Non-pigmented ciliary epithelial cell (primary cell): ENCODE results near the gene UQCC2.

Source experiments
- DNase-seq: peaks from one replicate; pipeline ENCODE4 v3.0.0-alpha.2; 2010; ENCODE audit warnings: low read depth

The UQCC2 gene

DNA sequence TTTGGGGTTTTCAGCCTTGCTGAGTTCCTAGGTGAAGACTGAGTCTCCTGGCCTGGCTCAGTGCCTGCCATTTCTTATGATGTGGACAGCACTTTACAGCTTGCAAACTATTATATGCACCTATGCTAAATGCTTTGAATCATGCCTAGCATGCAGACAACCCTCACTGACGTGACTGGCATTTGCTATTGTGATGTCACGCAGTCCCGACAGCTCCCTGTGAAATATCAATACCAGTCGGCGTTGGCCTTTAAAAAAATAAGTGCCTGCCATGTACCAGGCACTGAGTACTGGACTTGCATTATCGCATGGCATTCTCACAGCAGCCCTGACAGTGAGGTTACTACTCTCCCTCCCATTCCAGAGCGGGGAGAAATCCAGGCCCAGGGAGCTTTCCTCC is 35.5 kb downstream of the UQCC2 start:
- no peak for DNase-seq

DNA sequence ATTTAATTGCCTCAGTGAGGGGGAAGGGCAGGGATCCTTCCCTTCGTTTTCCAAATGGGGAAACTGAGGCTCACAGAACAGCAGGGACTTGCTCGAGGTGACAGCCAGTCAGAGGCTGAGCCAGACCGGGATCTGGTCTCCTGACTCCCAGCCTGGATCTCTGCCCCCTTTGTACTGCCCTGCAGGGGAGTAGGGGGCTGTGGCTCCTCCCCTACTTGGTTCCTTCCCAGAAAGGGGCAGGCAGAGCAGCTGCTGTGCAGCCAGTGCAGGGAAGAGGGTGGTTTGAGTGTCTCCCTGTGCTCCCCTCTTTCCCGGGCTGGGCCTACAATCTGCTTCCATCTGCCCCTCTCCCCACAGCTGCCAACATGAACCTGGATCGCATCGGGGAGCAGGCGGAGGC is 37.6 kb downstream of the UQCC2 start:
- DNase-seq = no peak

DNA sequence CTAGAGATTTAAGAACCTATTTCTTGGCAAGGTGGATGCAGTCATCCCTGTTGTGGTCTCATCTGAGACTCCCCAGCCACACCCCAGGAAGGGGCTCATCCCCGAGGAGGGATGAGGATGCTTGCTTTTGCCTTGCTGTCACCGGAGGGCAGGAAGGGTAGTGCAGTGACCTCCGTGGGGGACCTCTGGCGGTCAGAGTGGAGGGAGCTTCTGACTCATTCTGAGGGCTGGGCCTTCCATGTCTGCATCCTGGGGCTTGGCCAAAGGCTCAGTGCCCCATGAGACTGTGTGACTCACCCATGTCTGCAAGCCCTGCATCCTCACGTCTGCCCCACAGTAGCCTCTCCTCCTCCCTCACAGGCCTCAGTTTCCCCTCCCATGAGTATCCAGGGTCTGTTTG is 38.7 kb downstream of the UQCC2 start:
- peak; percentile 26 for DNase-seq

DNA sequence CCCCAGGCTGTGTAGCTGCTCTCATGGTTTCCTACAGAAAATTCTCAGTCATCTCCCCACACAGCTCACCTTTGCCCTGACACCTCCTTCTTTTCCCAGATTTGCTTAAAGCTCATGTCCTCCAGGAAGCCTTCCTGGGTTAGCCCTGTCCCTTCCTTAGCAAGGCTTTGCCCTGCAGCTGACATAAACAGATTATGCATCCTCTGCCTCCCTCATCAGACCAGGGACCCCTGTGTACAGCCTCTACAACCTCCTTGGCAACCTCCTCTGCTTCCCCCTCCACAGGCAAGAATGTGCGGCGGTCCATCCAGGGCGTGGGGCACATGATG is 39.8 kb downstream of the UQCC2 start:
- no peak for DNase-seq

DNA sequence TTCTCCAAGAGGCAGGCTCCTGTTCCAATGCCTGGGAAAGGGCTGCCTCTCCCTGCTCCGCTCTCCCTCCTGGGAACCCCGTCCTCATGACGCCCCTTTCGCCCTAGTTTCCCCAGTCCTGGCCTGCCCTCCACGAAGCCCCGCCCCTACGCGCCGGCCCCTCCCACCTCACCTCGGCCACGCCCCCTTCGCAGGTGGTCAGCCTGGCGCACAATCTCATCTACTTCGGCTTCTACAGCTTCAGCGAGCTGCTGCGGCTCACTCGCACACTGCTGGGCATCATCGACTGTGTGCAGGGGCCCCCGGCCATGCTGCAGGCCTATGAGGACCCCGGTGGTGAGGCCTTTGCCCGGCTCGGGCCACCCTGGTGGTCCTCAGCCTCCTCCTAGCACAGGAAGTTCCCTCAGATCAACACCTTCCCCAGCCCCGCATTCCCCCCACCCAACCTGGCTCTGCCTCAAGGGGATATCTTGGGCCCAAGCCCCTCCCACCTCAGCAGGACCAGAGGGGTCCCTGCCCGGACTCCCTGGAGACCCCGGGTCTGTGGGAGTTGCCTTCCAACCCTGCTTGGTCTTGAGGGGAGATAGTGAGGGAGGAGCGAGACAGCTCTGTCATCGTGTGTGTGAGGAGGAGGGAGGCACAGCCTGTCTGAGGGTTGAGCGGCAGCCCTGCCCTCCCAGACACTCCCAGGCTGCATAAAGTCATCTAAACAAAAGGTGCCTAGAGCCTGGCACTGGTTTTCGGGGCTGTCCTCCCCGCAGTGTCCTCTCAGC is 40.3 kb downstream of the UQCC2 start:
- no peak for DNase-seq

DNA sequence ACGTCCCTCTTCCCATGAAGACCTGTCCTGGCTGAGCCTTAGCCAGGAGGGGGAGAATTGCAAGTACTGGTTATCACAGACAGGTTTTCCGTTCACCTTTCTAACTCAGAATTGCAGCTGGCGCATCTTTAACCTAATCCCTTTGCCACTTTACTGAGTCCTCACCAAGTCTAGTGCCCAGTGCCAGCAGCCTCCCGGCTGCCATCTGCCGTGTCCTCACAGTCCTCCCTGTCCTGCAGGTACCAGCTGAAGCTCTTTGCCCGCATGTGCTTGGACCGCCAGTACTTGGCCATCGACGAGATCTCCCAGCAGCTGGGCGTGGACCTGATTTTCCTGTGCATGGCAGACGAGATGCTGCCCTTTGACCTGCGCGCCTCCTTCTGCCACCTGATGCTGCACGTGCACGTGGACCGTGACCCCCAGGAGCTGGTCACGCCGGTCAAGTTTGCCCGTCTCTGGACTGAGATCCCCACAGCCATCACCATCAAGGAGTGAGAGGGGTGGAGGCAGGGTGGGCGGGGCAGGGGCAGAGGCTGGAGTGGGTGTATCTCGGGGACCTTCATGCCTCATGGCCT is 41.3 kb downstream of the UQCC2 start:
- DNase-seq = no peak

DNA sequence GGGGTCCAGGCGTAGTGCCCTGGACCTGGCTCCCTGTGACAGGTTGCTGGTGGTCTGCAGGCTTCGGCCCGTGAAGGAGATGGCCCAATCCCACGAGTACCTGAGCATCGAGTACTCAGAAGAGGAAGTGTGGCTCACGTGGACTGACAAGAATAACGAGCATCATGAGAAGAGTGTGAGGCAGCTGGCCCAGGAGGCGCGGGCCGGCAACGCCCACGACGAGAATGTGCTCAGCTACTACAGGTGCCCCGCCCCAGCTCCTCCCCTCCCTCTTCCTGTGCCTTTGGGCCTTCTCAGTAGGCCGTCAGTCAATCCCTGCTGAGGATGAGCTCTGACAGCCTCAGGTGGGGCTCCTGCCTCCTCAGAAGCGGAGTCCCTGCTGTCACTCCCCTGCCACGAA is 42.6 kb downstream of the UQCC2 start:
- no peak for DNase-seq

DNA sequence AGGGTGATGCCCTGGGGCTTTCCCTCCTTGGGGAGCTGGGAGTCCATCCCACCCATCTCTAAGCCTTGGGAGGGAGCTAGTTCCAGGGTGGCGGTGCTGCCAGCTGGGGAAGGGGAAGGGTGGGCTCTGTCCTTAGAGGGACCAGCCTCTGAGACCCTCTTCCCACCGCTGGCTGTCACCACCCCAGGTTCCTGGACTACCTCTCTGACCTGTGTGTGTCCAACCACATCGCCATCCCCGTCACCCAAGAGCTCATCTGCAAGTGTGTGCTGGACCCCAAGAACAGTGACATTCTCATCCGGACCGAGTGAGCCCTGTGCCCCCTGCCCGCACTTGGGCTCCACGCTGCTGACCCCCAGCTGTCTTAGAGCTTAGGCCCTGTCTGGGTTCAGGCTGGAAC is 43.2 kb downstream of the UQCC2 start:
- DNase-seq = no peak

DNA sequence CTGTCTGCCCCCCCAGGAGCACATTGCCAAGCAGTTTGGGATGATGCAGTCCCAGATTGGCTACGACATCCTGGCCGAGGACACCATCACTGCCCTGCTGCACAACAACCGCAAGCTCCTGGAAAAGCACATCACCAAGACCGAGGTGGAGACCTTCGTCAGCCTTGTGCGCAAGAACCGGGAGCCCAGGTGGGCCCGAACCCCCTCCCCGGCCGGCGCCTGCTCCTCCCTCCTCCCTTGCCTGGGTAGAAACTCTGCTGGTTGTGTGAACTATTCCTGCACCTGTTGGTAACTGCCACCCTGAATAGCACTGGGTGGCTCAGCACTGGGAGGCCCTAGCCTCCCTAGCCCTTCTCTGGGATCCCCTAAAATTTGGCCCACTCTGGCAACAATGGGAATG is 43.7 kb downstream of the UQCC2 start:
- no peak for DNase-seq

DNA sequence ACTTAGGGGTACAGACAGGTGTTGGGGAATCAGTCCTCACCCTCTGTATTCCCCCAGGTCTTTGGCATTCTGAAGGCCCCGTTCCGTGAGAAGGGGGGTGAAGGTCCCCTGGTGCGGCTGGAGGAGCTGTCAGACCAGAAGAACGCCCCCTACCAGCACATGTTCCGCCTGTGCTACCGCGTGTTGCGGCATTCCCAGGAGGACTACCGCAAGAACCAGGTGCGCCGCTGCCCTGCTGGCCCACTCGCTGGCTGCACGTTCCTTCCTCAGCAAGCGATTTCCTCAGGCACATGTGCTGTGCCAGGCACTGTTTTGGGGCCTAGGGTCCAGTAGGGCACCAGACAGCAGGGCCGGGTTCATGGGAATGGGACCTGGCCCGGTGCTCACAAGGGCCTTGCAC is 44.4 kb downstream of the UQCC2 start:
- DNase-seq = no peak

DNA sequence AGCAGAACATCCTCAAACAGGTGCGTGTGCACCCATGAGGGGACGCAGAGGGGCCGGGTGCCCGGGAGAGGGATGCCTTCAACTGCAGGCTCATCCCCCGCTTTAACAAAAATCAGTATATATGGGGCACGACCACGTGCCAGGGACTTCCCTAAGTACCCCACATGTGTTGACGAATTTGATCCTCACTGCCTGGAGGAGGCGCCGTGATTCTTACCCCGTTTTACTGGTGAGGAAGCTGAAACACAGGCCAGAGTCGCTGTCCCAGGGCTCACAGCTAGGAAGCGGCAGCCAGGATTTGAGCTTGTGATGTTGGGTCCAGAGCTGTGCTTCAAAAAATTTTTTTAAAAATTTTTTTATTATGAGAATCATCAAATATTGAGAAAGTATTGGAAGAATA is 45.5 kb downstream of the UQCC2 start:
- DNase-seq = no peak

DNA sequence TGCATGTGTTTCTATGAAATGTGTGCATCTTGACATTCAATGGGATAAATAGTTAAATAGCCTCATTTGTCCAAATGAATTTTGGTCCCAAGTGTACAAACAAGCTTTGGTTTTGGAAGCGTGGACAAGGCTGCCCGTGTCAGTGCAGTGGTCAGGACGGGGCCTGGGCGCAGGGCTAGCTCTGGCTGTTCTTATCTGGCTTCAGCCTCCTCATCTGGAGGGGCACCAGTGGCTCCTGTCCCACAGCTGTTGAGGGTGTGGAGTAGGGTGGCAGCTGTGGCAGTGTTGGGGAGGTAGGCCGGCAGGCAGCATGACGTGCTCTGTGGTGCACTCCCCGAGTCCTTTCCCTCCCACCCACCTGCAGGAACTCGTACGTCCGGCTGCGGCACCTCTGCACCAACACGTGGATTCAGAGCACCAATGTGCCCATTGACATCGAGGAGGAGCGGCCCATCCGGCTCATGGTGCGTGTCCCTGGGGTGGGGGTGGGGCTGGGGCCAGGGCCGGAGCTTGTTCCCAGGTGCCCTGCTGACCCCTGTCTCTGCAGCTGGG is 46.9 kb downstream of the UQCC2 start:
- no peak for DNase-seq

DNA sequence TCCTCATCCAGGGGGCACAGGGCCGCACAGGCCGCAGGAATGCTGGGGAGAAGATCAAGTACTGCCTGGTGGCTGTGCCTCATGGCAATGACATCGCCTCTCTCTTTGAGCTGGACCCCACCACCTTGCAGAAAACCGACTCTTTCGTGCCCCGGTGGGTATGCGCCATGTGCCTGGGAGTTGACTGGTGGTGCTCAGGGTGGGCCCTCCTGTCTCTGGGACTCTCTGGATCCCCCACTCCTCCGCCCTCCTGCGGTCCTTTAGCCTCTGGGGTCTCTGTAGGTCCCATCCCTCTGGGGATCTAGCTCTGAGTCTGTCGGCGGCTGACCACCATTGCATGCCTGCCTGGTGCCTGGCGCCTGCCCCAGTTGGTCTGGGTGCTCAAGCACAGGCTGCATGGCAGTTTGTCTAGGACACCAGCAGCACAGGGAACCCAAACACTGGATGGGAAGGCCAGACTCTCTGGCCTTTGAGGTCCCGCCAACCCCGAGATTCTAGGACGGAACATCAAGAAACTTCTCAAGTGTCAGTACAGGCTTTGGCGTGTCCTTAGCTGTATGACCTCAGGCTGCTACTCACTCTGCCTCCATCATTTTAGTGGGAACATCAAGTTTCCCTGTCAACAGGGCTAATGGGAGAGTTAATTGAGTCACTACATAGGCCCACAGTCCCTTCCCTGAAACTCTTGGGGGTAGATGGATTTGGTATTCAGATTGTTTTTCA is 47.6 kb downstream of the UQCC2 start:
- no peak for DNase-seq

DNA sequence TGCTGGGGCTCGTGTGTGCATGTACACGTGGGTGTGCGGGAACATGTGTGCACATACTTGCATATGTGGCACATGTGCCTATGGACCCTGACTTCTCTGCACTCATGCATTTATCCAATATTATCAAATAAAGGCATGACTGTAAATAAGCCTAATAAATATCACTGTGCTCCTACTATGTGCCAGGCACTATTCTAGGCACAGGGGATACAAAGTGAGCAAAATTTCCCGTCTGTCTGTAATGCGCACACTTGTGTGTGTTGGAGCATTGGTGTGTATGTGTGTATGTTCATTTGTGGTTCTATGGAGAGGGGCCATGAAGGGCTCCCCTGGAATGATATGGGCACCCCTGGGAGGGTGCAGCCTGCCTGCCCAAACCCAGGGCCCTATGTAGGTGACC is 48.5 kb downstream of the UQCC2 start:
- no peak for DNase-seq

DNA sequence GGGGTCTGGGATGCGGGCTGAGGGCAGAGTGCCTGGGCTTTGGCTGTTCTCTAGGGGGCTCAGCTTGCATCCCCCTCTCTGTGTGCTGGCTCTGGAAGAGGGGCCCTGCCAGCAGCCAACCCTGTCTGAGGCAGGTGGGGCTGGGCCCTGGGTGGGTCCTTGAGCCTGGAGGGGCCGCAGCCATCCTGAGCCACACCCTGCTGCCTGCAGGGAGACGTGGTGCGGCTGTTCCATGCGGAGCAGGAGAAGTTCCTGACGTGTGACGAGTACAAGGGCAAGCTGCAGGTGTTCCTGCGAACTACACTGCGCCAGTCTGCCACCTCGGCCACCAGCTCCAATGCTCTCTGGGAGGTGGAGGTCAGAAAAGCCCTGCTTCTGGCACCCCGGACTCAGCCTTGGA is 49.2 kb downstream of the UQCC2 start:
- no peak for DNase-seq

DNA sequence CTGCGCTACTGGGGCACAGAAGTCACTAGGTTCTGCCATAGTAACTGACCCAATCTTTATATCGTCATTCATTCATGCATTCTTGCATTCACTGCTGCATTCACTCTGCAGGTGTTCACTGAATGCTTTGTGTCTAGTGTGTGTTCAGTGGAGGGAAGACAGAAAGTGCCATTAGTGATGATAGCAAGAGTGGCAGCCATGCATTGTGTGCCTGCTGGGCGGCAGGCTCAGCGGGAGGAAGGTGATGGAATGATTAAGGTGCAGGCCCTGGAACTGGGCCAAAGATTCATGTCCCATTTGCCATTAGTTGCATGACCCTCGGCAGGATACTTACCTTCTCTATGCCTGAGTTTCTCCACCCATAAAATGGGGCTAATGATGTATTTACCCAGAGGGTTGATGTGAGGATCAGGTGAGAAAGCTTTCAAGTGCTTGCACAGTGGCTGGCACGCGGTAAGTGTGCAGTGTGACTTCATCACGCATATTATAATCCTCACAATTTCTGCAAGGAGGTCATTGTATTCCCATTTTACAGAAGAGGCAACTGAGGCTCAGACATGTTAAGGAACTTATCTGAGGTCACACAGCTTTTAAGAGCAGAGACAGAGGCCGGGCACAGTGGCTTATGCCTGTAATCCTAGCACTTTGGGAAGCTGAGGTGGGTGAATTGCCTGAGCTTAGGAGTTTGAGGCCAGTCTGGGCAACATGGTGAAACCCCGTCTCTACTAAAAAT is 50.2 kb downstream of the UQCC2 start:
- no peak for DNase-seq

DNA sequence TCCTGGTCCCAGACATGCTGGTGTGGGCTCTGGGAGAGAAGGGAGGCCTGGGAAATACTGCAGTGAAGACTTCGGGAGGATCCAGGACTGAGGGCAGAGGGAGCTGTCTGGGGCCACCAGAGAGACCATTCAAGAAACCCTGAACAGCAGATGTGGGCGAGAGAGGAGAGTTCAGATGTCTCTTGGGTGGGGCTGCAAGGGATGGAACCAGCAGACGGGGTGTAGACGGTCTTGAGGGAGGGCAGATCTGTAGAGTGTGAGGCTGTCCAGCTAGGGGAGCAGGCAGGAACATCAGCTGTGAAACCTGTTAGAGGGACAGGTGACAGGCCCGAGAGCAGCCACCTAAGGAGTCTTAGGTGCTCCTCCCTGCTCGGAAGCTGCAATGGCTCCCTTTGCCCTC is 51.5 kb downstream of the UQCC2 start:
- no peak for DNase-seq

DNA sequence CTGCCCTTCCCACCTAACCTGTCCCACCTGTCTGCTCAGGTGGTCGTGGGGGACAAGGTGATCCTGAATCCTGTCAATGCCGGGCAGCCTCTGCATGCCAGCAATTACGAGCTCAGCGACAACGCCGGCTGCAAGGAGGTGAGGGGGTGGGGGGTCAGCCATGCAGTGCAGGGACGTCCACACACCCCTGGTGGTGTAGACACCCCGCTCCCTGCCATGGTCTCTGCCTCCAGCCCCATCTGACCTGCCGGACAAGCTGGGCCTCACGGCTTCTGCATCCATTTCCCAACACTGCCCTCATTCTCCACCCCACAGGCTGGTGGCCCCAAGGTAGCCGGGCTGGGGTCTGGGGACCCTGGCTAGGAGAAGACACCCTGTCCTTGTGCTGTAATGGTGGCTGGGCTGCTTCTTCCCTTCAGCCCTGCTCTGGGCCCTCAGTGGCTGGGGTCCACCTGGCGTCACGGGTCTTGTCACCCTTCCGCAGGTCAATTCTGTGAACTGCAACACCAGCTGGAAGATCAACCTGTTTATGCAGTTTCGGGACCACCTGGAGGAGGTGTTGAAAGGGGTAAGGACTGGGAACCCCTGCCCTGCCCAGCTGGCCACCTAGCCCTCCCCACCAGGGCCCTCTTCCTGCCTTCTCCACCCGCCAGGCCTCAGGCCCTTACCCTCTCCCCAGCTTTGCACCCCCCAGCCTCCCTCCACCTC is 52.4 kb downstream of the UQCC2 start:
- DNase-seq = no peak

DNA sequence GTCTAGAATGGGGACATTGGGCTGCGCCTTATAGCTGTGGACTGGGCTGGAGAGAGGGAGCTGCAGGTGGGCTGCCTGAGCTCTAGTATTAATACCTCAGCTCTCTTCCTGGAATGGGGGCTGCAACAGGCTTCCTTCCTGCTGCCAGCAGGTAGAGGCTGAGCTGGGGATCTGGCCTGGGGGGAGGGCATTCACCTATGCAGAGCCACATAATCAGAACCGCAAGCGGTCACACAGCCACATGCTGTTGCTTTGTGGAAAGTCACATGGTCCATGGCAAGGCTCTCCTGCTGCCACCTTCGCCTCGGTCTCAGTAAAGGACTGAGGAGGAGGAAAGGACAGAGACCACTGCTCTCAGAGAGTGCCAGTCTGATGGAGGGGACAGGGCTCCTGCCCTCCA is 54.7 kb downstream of the UQCC2 start:
- DNase-seq = no peak

DNA sequence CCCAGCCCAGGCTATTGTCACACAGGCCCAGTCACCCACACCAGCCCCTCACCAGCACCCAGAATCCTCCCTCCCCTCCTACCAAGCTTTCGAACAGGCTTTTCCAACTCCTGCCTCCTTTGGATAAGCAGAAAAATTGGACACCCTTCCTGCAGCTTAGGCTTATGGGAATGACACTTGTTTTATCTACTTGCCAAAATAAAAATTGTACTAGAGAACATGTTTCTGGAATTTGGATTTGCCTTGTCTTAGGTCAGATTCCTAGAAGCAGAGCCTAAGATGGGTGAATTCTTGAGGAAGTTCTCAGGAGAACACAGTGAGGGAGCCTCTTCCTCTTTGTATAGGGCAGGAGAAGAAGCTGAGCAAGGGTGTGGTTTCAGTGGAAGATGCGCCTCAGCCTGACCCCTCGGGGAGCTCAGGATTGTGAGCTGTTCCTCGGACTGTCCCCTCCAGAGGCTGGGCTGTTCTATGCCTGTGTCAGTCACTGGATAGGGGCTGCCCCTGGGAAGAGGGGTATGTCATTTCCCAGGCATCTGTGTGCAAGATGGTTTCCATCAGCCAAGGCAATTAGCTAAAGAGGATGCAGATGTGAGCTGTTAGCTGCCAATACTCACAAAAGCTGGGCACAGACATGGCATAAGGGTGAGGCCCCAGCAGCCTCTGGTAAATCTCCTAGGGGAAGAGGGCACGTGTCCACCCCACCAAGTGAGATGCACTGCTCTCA is 56.5 kb downstream of the UQCC2 start:
- no peak for DNase-seq

DNA sequence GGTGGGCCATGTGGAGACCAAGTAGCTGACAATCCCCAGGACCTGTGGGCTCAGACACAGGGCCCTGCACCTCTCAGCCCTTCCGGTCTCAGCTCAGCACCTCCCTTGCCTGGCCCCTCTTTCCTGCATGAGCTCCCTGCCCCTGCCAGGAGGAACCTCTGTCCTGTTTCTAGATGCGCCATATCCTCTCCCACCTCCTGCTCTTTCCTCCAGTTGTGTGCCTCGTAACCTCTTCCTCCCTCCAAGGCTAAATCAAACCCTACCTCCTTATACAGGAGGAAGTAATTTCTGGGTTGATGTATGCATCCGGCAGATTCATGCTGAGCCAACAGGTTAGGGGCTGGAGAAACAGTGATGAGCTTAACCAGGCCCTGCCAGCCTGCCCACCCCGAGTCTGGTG is 59.5 kb downstream of the UQCC2 start:
- no peak for DNase-seq
